ENCODE results near the gene CACNA2D1. TPM values are rescaled to one million over a fixed set of nuclear protein-coding genes. Genes with fewer than 3 reads are reported as not detected.

CACNA2D1 gene
- total RNA-seq, 1 experiment from 2014 or later: 0.27 TPM

- intact Hi-C loops (cut with micrococcal nuclease): no loop called here
- POLR2A ChIA-PET: no interaction called here
- Histone ChIP-seq H3K9me3 (ENCODE audit: control insufficient read depth in 1 of 2, insufficient read depth in 1 of 2, low read depth in 1 of 2, low read length in 2 of 2) (no peaks in the 10 kb centered on the region), H3K4me2 (ENCODE audit: low read length) (no peak overlapping the region), H2AFZ (ENCODE audit: low read depth, low read length, poor library complexity, severe bottlenecking) (no peak overlapping the region), H3K9me2 (ENCODE audit: insufficient read depth) (no peaks in the 10 kb centered on the region), H4K20me1 (ENCODE audit: insufficient read depth) (no peaks in the 10 kb centered on the region), H3K27me3 (ENCODE audit: insufficient read depth, low read length) (no peaks in the 10 kb centered on the region), H3K36me3 (ENCODE audit: control insufficient read depth in 1 of 2, insufficient read depth in 2 of 2, low read length in 2 of 2) (no peaks in the 10 kb centered on the region), H3K79me2 (ENCODE audit: insufficient read depth, low read length) (no peaks in the 10 kb centered on the region), H3K4me3 (replicated peaks in 1 of 2; ENCODE audit: low read depth in 1 of 2, low read length in 2 of 2) (no peak overlapping the region), H3K27ac (ENCODE audit: low read depth, low read length) (no peak overlapping the region), H3K9ac (ENCODE audit: low read length) (no peak overlapping the region), H3K4me1 (ENCODE audit: control insufficient read depth in 1 of 2, insufficient read depth in 2 of 2, low read length in 2 of 2) (no peaks in the 10 kb centered on the region)
- CTCF ChIA-PET: no interaction called here
- TF ChIP-seq CBX3 (IDR thresholded peaks at IDR 0.05; ENCODE audit: low read depth): no peak
- TF ChIP-seq CEBPB (IDR thresholded peaks at IDR 0.05; ENCODE audit: low read depth): no peak
- TF ChIP-seq EGR1 (IDR thresholded peaks at IDR 0.05; ENCODE audit: low read depth): no peak
- no peak for TF ChIP-seq POLR2A (IDR thresholded peaks at IDR 0.05; ENCODE audit: borderline replicate concordance, extremely low read depth, insufficient read depth, insufficient read length)
- no peak for TF ChIP-seq MAX (IDR thresholded peaks at IDR 0.05)
- TF ChIP-seq TCF7L2 (IDR thresholded peaks at IDR 0.05; ENCODE audit: borderline replicate concordance, extremely low read depth, insufficient read depth, insufficient read length): no peak
- no peak for TF ChIP-seq JUND (IDR thresholded peaks at IDR 0.05)
- no peak for TF ChIP-seq ZBTB33 (IDR thresholded peaks at IDR 0.05; ENCODE audit: extremely low read depth, insufficient replicate concordance, low read length)
- no peak for TF ChIP-seq REST (IDR thresholded peaks at IDR 0.05; ENCODE audit: low read depth)
- TF ChIP-seq POLR2AphosphoS5 (IDR thresholded peaks at IDR 0.05; ENCODE audit: low read depth, low read length): no peak
- ATAC-seq: no peak
- RAD21 ChIA-PET (ENCODE audit: low non-redundant PET in 1 of 2, low total read pairs in 2 of 2, uncharacterized antibody in 2 of 2, unreplicated experiment in 2 of 2): no interaction called here
- BruUV-seq (replicated peaks): no TSS peak
- DNase-seq (ENCODE audit: low read depth, low spot score): no peak
Observed at GRCh38 chr7:82364671-82365070, 78.9 kb downstream of the CACNA2D1 start.

Measured in HCT116 (cell line).